T-helper 9 cell (primary cell): ENCODE measurements around the gene LNX2.

Source experiments
- DNase-seq: peaks from one replicate; pipeline ENCODE4 v3.0.0-alpha.2; 2020

The LNX2 gene

GRCh38 chr13:27556109-27556508 lies 64.2 kb downstream of the LNX2 start:
- DNase-seq: no peak

GRCh38 chr13:27551562-27551961 lies 68.8 kb downstream of the LNX2 start:
- no peak for DNase-seq

- no peak for DNase-seq
Observed at GRCh38 chr13:27549406-27549981, 70.8 kb downstream of the LNX2 start.

- DNase-seq: no peak
Observed at GRCh38 chr13:27542220-27542619, 78.1 kb downstream of the LNX2 start.

GRCh38 chr13:27541386-27541785 lies 78.9 kb downstream of the LNX2 start:
- DNase-seq: no peak

GRCh38 chr13:27536361-27537101 lies 83.8 kb downstream of the LNX2 start:
- DNase-seq: no peak

GRCh38 chr13:27535546-27535945 lies 84.8 kb downstream of the LNX2 start:
- DNase-seq: no peak

- DNase-seq: no peak
Observed at GRCh38 chr13:27534981-27535380, 85.3 kb downstream of the LNX2 start.

- no peak for DNase-seq
Observed at GRCh38 chr13:27534108-27534980, 86.0 kb downstream of the LNX2 start.

- peak; percentile 33 for DNase-seq
Observed at GRCh38 chr13:27533155-27533643, 87.1 kb downstream of the LNX2 start.

- no peak for DNase-seq
Observed at GRCh38 chr13:27528908-27529307, 91.4 kb downstream of the LNX2 start.

GRCh38 chr13:27526516-27526915 lies 93.8 kb downstream of the LNX2 start:
- no peak for DNase-seq

GRCh38 chr13:27524981-27525975 lies 95.1 kb downstream of the LNX2 start:
- no peak for DNase-seq

- DNase-seq: no peak
Observed at GRCh38 chr13:27523346-27524073, 96.8 kb downstream of the LNX2 start.

GRCh38 chr13:27522847-27523246 lies 97.5 kb downstream of the LNX2 start:
- no peak for DNase-seq

GRCh38 chr13:27516103-27516502 lies 104.2 kb downstream of the LNX2 start:
- DNase-seq: no peak

- DNase-seq: no peak
Observed at GRCh38 chr13:27510082-27510481, 110.2 kb downstream of the LNX2 start.

- DNase-seq: no peak
Observed at GRCh38 chr13:27508802-27509201, 111.5 kb downstream of the LNX2 start.

GRCh38 chr13:27505792-27506191 lies 114.5 kb downstream of the LNX2 start:
- DNase-seq: no peak

- no peak for DNase-seq
Observed at GRCh38 chr13:27504868-27505194, 115.5 kb downstream of the LNX2 start.

GRCh38 chr13:27504128-27504867 lies 116.0 kb downstream of the LNX2 start:
- DNase-seq: no peak
